ENCODE results near the gene MYMX. TPM values are rescaled to one million over a fixed set of nuclear protein-coding genes. Genes with fewer than 3 reads are reported as not detected.

The MYMX gene
- total and polyA plus RNA-seq, 4 donors, result 0.14 TPM; not detected in 3

DNA sequence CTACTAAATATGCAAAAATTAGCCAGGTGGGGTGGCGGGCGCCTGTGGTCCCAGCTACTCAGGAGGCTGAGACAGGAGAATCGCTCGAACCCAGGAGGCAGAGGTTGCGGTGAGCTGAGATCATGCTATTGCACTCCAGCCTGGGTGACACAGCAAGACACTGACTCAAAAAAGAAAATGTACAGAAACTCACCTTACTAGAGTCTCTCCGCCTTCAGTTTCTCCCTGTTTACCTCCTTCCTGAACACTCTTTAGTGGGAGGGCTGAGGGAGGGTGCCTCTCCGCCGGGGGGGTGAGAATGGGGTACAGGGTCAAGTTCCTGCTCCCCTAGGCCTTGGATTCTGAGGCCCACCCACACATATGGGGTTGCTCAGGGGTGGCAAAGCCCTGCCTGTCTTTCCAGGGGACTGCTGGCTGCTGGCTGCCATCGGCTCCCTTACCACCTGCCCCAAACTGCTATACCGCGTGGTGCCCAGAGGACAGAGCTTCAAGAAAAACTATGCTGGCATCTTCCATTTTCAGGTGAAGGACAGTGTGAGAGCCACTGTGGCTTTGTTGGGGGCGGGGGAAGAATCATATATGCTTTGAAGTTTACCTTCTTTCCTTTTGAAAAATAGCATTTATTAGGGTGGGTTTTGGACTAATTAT is 44.7 kb upstream of the MYMX start:
- H3K36me3 ChIP-seq (ENCODE audit: control insufficient read depth in 4 of 4, insufficient read depth in 3 of 4, low read depth in 1 of 4, low read length in 3 of 4), result no peaks in the 10 kb centered on the region
- H3K27ac ChIP-seq (ENCODE audit: low read depth in 1 of 2, low read length in 2 of 2), result no peak overlapping the region
- H3K27me3 ChIP-seq (ENCODE audit: control insufficient read depth in 4 of 4, insufficient read depth in 4 of 4, low read length in 3 of 4), result no peaks in the 10 kb centered on the region
- H3K9me3 ChIP-seq (ENCODE audit: control insufficient read depth in 4 of 4, low read length in 3 of 4), result no peaks in the 10 kb centered on the region
- no peak overlapping the region for H3K4me3 ChIP-seq (ENCODE audit: low read depth in 1 of 3, low read length in 3 of 3)
- peaks cover 0 to 8% (median 2%) of the 10 kb centered on the region in 4 donors for H3K4me1 ChIP-seq (ENCODE audit: control insufficient read depth in 4 of 4, insufficient read depth in 4 of 4, low read length in 3 of 4)
- 76% methylated on average over 12 of the region's 12 CpGs for WGBS
- TF ChIP-seq RXRA (IDR thresholded peaks at IDR 0.05), result no peak
- TF ChIP-seq SP1 (IDR thresholded peaks at IDR 0.05), result no peak
- TF ChIP-seq, protein P1, sequence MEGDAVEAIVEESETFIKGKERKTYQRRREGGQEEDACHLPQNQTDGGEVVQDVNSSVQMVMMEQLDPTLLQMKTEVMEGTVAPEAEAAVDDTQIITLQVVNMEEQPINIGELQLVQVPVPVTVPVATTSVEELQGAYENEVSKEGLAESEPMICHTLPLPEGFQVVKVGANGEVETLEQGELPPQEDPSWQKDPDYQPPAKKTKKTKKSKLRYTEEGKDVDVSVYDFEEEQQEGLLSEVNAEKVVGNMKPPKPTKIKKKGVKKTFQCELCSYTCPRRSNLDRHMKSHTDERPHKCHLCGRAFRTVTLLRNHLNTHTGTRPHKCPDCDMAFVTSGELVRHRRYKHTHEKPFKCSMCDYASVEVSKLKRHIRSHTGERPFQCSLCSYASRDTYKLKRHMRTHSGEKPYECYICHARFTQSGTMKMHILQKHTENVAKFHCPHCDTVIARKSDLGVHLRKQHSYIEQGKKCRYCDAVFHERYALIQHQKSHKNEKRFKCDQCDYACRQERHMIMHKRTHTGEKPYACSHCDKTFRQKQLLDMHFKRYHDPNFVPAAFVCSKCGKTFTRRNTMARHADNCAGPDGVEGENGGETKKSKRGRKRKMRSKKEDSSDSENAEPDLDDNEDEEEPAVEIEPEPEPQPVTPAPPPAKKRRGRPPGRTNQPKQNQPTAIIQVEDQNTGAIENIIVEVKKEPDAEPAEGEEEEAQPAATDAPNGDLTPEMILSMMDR (IDR thresholded peaks at IDR 0.05; ENCODE audit: low read depth, low read length, missing input control), result no peak
- no peak for TF ChIP-seq HNF4A (conservative IDR thresholded peaks at IDR 0.05)
- no peak for TF ChIP-seq GABPA (IDR thresholded peaks at IDR 0.05 in 1 of 2, conservative IDR thresholded peaks at IDR 0.05 in 1 of 2)
- TF ChIP-seq, protein P2, sequence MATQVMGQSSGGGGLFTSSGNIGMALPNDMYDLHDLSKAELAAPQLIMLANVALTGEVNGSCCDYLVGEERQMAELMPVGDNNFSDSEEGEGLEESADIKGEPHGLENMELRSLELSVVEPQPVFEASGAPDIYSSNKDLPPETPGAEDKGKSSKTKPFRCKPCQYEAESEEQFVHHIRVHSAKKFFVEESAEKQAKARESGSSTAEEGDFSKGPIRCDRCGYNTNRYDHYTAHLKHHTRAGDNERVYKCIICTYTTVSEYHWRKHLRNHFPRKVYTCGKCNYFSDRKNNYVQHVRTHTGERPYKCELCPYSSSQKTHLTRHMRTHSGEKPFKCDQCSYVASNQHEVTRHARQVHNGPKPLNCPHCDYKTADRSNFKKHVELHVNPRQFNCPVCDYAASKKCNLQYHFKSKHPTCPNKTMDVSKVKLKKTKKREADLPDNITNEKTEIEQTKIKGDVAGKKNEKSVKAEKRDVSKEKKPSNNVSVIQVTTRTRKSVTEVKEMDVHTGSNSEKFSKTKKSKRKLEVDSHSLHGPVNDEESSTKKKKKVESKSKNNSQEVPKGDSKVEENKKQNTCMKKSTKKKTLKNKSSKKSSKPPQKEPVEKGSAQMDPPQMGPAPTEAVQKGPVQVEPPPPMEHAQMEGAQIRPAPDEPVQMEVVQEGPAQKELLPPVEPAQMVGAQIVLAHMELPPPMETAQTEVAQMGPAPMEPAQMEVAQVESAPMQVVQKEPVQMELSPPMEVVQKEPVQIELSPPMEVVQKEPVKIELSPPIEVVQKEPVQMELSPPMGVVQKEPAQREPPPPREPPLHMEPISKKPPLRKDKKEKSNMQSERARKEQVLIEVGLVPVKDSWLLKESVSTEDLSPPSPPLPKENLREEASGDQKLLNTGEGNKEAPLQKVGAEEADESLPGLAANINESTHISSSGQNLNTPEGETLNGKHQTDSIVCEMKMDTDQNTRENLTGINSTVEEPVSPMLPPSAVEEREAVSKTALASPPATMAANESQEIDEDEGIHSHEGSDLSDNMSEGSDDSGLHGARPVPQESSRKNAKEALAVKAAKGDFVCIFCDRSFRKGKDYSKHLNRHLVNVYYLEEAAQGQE (IDR thresholded peaks at IDR 0.05), result no peak
- TF ChIP-seq, protein P3, sequence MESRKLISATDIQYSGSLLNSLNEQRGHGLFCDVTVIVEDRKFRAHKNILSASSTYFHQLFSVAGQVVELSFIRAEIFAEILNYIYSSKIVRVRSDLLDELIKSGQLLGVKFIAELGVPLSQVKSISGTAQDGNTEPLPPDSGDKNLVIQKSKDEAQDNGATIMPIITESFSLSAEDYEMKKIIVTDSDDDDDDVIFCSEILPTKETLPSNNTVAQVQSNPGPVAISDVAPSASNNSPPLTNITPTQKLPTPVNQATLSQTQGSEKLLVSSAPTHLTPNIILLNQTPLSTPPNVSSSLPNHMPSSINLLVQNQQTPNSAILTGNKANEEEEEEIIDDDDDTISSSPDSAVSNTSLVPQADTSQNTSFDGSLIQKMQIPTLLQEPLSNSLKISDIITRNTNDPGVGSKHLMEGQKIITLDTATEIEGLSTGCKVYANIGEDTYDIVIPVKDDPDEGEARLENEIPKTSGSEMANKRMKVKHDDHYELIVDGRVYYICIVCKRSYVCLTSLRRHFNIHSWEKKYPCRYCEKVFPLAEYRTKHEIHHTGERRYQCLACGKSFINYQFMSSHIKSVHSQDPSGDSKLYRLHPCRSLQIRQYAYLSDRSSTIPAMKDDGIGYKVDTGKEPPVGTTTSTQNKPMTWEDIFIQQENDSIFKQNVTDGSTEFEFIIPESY (IDR thresholded peaks at IDR 0.05), result no peak
- TF ChIP-seq RAD21 (IDR thresholded peaks at IDR 0.05), result no peak
- TF ChIP-seq, protein P4, sequence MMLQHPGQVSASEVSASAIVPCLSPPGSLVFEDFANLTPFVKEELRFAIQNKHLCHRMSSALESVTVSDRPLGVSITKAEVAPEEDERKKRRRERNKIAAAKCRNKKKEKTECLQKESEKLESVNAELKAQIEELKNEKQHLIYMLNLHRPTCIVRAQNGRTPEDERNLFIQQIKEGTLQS (IDR thresholded peaks at IDR 0.05), result no peak
- no peak for TF ChIP-seq EGR1 (IDR thresholded peaks at IDR 0.05; ENCODE audit: low read depth in 2 of 2)
- TF ChIP-seq FOXA1 (IDR thresholded peaks at IDR 0.05), result no peak
- no peak for TF ChIP-seq JUND (IDR thresholded peaks at IDR 0.05)
- DNase-seq (ENCODE audit: low spot score), result no peak
- H3K9ac ChIP-seq (ENCODE audit: low read depth in 1 of 2, low read length in 2 of 2), result no peak overlapping the region

DNA sequence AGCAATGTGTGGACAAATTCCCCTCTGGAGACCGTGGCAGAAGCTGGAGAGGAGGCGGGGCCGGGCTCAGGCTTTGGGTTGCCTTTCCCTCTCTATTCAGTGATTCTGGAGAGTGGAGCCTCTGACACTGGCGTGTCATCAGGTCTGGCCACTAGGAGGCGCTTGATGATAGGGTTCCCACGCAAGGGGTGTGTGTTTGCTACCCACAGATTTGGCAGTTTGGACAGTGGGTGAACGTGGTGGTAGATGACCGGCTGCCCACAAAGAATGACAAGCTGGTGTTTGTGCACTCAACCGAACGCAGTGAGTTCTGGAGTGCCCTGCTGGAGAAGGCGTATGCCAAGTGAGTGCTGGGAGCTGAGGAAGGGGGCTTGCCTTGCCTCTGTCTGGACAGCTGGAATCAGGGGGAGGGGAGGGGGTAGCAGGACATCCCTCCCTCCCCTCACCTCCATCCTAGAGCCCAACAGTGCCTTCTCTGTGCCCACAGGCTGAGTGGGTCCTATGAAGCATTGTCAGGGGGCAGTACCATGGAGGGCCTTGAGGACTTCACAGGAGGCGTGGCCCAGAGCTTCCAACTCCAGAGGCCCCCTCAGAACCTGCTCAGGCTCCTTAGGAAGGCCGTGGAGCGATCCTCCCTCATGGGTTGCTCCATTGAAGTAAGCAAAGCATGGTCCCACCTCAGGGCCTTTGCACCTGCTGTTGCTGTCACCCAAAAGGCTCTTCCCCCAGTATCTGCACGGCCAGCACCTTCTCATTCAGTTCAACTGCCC is 43.8 kb upstream of the MYMX start:
- Histone ChIP-seq H3K27me3 (ENCODE audit: control insufficient read depth in 4 of 4, insufficient read depth in 4 of 4, low read length in 3 of 4) (no peaks in the 10 kb centered on the region), H3K9me3 (ENCODE audit: control insufficient read depth in 4 of 4, low read length in 3 of 4) (no peaks in the 10 kb centered on the region), H3K36me3 (ENCODE audit: control insufficient read depth in 4 of 4, insufficient read depth in 3 of 4, low read depth in 1 of 4, low read length in 3 of 4) (no peaks in the 10 kb centered on the region), H3K27ac (ENCODE audit: low read depth in 1 of 2, low read length in 2 of 2) (no peak overlapping the region), H3K9ac (ENCODE audit: low read depth in 1 of 2, low read length in 2 of 2) (no peak overlapping the region), H3K4me3 (ENCODE audit: low read depth in 1 of 3, low read length in 3 of 3) (no peak overlapping the region), H3K4me1 (ENCODE audit: control insufficient read depth in 4 of 4, insufficient read depth in 4 of 4, low read length in 3 of 4) (peaks cover 0 to 8% (median 2%) of the 10 kb centered on the region in 4 donors)
- peak; percentile 85 for DNase-seq (ENCODE audit: low spot score)
- WGBS, result 24% methylated on average over 15 of the region's 15 CpGs
- TF ChIP-seq RXRA (IDR thresholded peaks at IDR 0.05) (peak; percentile 32 to 38), YY1 (IDR thresholded peaks at IDR 0.05) (no peak), HNF4G (IDR thresholded peaks at IDR 0.05) (no peak), RAD21 (IDR thresholded peaks at IDR 0.05) (peak; percentile 99 to 100), JUND (IDR thresholded peaks at IDR 0.05) (no peak), GABPA (IDR thresholded peaks at IDR 0.05 in 1 of 2, conservative IDR thresholded peaks at IDR 0.05 in 1 of 2) (no peak), SP1 (IDR thresholded peaks at IDR 0.05) (peak; percentile 24), FOXA2 (IDR thresholded peaks at IDR 0.05) (no peak), HNF4A (conservative IDR thresholded peaks at IDR 0.05) (peak; percentile 24 to 40), NR2F2 (IDR thresholded peaks at IDR 0.05) (no peak)
- TF ChIP-seq, protein P2 (IDR thresholded peaks at IDR 0.05), result no peak
- TF ChIP-seq, protein P4 (IDR thresholded peaks at IDR 0.05), result no peak

All from liver (tissue), 9 donors.